Activated T-helper 1 cell treated with Interleukin-2 at 50 U/mL for 16 hours (primary cell): ENCODE data around the gene NLRC5.
"Not testable (repeated sequence)": the region's sequence is repeated elsewhere in the genome, so short reads cannot be mapped to it uniquely, and the experiment has no call there.

ENCODE experiments used
- DNase-seq: peaks from one replicate; pipeline ENCODE4 v3.0.0-alpha.2; 2020; ENCODE audit warnings: low read depth

Gene NLRC5

GRCh38 chr16:57051696-57052228 lies 62.4 kb downstream of the NLRC5 start:
- no peak for DNase-seq

- no peak for DNase-seq
Measured at GRCh38 chr16:57053206-57053605, 63.8 kb downstream of the NLRC5 start.

GRCh38 chr16:57054338-57054737 lies 65.0 kb downstream of the NLRC5 start:
- DNase-seq = no peak

GRCh38 chr16:57054771-57055170 lies 65.4 kb downstream of the NLRC5 start:
- no peak for DNase-seq

- no peak for DNase-seq
Measured at GRCh38 chr16:57055671-57056070, 66.3 kb downstream of the NLRC5 start.

GRCh38 chr16:57058291-57058861 lies 69.0 kb downstream of the NLRC5 start:
- no peak for DNase-seq

- DNase-seq = no peak
Measured at GRCh38 chr16:57060323-57061083, 71.1 kb downstream of the NLRC5 start.

GRCh38 chr16:57061084-57061905 lies 71.9 kb downstream of the NLRC5 start:
- no peak for DNase-seq

GRCh38 chr16:57062329-57062728 lies 73.0 kb downstream of the NLRC5 start:
- no peak for DNase-seq

- DNase-seq = not testable (repeated sequence)
Measured at GRCh38 chr16:57063189-57063588, 73.8 kb downstream of the NLRC5 start.

GRCh38 chr16:57064995-57065394 lies 75.6 kb downstream of the NLRC5 start:
- DNase-seq = no peak

GRCh38 chr16:57066625-57067024 lies 77.3 kb downstream of the NLRC5 start:
- no peak for DNase-seq

- DNase-seq = no peak
Measured at GRCh38 chr16:57067347-57067746, 78.0 kb downstream of the NLRC5 start.

- no peak for DNase-seq
Measured at GRCh38 chr16:57069053-57069452, 79.7 kb downstream of the NLRC5 start.

- no peak for DNase-seq
Measured at GRCh38 chr16:57069635-57070370, 80.4 kb downstream of the NLRC5 start.

- DNase-seq = no peak
Measured at GRCh38 chr16:57070424-57070823, 81.1 kb downstream of the NLRC5 start.

- not testable (repeated sequence) for DNase-seq
Measured at GRCh38 chr16:57071081-57071732, 81.8 kb downstream of the NLRC5 start.

GRCh38 chr16:57071831-57072582 lies 82.7 kb downstream of the NLRC5 start:
- DNase-seq = no peak

- no peak for DNase-seq
Measured at GRCh38 chr16:57072616-57073275, 83.4 kb downstream of the NLRC5 start.

- DNase-seq = no peak
Measured at GRCh38 chr16:57077714-57078113, 88.4 kb downstream of the NLRC5 start.
